Fibroblast of villous mesenchyme (primary cell): ENCODE measurements around the gene TMEM108. TPM values are rescaled to one million over a fixed set of nuclear protein-coding genes. Genes with fewer than 3 reads are reported as not detected.
"Not testable (repeated sequence)": the region's sequence is repeated elsewhere in the genome, so short reads cannot be mapped to it uniquely, and the experiment has no call there.

Experiments used
- DNase-seq: peaks from one replicate; pipeline ENCODE4 v3.0.0-alpha.2; 2010; ENCODE audit warnings: low read depth
- H3K4me3 ChIP-seq: 2 replicates; pipeline ENCODE4 v1.5.1; 2011; ENCODE audit warnings: low read depth, mild to moderate bottlenecking, low read length
- CTCF ChIP-seq: IDR thresholded peaks from 2 replicates; pipeline ENCODE4 v1.5.1; 2012; ENCODE audit warnings: low read depth, mild to moderate bottlenecking, low read length; ENCODE audit not compliant: insufficient read depth
- total RNA-seq: library from RNA; depleted of rRNA; stranded (reverse); fragments of >200 nt; gene quantifications from 2 replicates; pipeline ENCODE4 v1.2.3, GENCODE V29; 2012

The TMEM108 gene
- total RNA-seq = under 0.01 and 0.32 TPM in 2 replicates

- TF ChIP-seq CTCF = no peak
- DNase-seq = peak; percentile 19
These were observed at the start of gene TMEM108 for GRCh38 chr3:133038089-133038730. TMEM108 (plus strand) TSS chr3:133038391.

GRCh38 chr3:132995971-132996370, 42.2 kb upstream of the TMEM108 start:
- DNase-seq = no peak
- no peak overlapping the region for H3K4me3 ChIP-seq
- no peak for TF ChIP-seq CTCF

More at GRCh38 chr3:133038089-133038730, at the start of gene TMEM108:
- peak within 1 kb of the TSS; percentile 52 for H3K4me3 ChIP-seq

GRCh38 chr3:132997404-132998185, 40.6 kb upstream of the TMEM108 start:
- TF ChIP-seq CTCF = no peak

GRCh38 chr3:133005032-133005431, 33.2 kb upstream of the TMEM108 start:
- not testable (repeated sequence) for H3K4me3 ChIP-seq, DNase-seq

More at GRCh38 chr3:132997404-132998185, 40.6 kb upstream of the TMEM108 start:
- DNase-seq = no peak
- H3K4me3 ChIP-seq = no peak overlapping the region

- no peak overlapping the region for H3K4me3 ChIP-seq
- no peak for TF ChIP-seq CTCF
- DNase-seq = no peak
These were observed 30.6 kb upstream of the TMEM108 start for GRCh38 chr3:133007601-133008000.

- no peak for TF ChIP-seq CTCF
- DNase-seq = no peak
- no peak overlapping the region for H3K4me3 ChIP-seq
These were observed 23.9 kb upstream of the TMEM108 start for GRCh38 chr3:133014325-133014724.

- not testable (repeated sequence) for DNase-seq, H3K4me3 ChIP-seq
These were observed 22.6 kb upstream of the TMEM108 start for GRCh38 chr3:133015573-133015972.
